ENCODE data around the gene TXK.

Gene TXK

DNA sequence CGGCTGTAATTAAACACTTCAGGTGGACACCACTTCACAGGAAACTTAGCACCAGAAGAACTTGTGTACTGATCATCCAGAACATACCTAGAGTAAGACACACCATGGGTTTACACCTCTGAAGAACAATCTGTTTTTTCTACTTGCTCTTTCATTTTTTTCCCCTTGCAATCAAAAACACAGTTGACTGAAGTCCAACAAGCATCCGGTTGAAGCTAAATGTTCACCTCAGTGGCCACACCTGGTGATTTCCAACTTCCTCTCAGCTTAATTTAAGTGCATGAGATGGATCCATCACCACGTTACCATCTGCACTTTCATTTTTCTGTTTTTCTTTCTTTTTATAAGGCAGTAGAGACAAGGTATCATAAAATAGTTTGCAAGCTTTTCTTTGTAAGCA is 4.9 kb upstream of the TXK start:
- no peak overlapping the region for H3K4me3 ChIP-seq (ENCODE audit: low read depth, low read length)
- no peak for DNase-seq (ENCODE audit: low read depth)

DNA sequence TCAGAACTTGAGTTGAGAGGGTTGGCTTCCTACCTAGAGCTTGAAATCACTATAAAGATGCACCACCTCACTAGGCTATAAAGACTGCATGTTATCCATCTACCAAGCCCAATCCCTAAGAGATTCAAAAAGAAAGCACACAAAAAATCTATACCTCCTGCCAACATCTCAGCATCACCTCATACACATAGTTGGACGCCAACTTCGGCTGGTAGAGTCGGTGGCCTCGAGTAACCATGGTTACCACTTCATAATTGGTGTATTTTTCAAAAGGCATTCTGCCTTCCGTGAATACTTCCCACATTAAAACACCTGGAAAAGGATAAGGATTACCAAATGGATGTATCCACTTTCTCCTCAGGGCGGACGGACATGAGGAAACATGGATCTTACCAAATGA is 4.5 kb upstream of the TXK start:
- DNase-seq (ENCODE audit: low read depth): no peak
- H3K4me3 ChIP-seq (ENCODE audit: low read depth, low read length): no peak overlapping the region

DNA sequence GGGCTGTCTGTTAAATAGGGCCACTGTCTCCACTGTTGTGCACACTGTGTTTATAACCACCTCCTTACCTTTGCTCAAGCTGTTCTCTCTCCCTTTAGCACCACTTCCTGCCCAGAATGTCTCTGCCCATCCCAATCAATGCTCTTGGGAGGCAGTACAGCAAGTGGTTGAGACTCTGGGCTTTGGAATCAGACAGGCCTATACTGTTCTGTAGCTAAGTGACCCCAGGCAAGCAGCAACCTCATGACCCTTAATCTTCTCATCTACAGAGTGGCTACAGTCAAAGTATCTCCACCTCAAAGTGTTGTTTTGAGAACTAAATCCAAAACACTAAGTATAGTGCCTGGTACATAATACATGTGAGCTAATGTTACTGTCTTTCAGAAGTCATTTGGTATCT is 3.8 kb upstream of the TXK start:
- no peak overlapping the region for H3K4me3 ChIP-seq (ENCODE audit: low read depth, low read length)
- DNase-seq (ENCODE audit: low read depth): no peak

DNA sequence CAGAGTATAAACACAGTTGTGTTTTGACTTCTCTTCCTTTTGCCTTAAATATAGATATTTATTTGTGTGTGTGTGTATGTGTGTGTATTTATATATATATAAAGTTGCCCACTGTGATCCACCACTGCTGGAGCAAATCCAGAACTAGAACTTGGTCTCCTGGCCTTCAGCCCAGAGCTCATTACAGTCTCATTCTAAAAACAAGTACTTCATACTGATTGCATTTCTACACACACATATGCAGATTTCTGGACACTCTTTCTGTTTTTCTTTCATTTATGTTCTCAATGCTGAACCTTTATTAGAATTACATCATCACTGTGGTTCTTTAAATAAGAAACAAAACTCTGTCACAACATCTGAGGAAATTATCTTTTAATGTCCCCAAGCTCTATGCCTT is 381 bp downstream of the TXK start:
- DNase-seq (ENCODE audit: low read depth): no peak
- no peak overlapping the region for H3K4me3 ChIP-seq (ENCODE audit: low read depth, low read length)

DNA sequence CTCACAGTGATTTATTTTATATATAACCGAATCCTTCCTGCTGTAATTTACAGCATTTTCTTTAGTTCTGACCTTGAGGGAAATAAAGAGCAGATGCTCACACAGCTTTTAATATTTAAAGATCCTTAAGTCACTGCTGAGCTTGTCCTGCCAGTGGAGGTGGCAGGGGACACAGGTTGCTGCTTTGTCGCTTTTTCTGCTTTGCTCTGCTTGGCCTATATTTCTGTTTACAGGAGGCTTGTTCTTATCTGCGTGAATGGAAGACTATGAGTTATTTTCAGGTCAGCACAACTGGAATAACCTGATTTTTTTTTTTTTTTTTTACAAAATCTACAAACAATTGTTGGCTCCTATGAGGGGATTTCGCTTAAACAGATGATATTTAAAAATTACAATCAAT is 2.3 kb downstream of the TXK start:
- no peak overlapping the region for H3K4me3 ChIP-seq (ENCODE audit: low read depth, low read length)
- no peak for DNase-seq (ENCODE audit: low read depth)

DNA sequence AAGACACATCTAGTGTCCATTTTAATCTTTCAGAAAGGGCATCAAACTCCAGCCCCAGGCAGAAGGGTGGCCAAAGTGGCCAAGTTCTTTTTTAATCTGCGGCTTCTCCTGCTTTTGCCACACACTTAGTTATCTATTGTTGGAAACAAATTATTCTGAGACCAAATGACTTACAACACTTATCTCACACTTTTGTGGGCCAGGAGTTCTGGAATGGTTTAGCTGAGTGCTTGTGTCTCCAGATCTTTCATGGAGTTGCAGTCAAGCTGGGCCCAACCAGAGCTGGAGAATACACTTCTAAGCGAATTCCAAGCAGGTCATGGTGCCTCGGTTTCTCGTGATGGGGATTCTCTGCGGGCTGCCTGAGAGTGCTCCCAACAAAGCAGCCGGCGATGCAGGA is 4.0 kb downstream of the TXK start:
- H3K4me3 ChIP-seq (ENCODE audit: low read depth, low read length): no peak overlapping the region
- DNase-seq (ENCODE audit: low read depth): no peak

DNA sequence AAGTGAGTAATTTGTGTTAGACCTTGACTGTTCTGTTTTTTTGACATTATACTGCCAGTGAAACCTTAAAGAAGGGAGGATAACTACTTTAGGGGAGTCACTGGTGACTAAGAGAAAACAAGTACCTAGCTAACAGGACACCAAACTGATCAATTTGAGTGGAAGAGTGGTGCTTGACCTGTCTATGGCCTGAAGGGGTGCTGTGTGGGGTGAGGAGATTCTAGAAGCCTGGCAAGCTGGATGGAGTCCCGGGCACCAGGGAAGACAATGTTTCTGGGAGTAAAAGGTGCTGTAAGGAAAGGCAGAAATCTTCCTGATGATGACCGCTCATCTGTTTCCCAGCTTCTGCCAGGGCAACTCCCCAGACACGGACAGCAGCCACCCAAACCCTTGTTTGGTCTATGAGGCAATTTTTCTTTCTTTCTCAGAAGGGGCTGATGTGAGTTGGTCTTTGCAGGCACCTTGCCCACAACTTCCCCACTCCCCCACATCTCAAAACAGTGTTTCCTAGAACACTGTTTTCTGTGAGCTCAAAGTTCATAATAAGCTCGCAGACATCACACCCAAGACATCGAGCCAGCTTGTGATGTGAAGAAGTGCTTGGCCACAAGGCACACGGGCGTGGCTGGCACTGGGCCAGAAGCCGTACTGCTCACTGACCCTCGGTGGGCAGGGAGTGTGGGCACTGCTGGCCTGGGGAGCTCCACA is 4.6 kb downstream of the TXK start:
- DNase-seq (ENCODE audit: low read depth): no peak
- no peak overlapping the region for H3K4me3 ChIP-seq (ENCODE audit: low read depth, low read length)

DNA sequence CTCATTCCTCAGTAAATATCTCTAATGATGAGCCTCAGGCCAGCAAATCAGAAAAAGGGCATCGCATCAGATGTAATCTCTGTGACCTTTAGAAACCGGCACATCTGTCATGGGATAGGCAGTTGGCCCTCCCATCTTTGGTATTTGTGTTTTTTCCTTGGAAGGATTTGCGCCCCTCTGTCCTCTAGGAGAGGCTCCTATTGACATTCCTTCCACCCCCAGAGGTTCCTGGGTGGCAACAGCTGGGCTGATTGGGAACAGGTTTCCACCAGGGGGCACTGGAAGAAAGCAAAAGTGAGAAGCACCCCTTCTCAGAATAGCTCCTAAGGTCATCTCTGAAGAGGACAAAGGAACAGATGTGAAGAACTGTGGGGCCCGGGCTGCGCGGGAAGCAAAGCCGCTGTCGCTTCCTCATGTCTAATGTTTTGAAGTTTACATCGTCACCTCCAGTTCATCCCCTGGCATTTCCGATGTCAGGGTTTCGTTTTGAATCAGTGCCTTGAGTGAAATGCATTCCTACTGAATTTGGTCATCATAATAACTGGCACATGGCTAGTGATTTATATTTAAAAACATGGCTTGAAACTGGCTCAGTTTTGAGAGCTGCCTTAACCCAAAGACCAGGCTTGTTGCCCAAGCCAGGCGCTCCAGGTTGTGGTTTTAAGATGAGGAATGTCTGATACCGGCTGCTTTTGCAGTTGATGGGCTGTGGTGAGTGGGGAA is 6.2 kb downstream of the TXK start:
- H3K4me3 ChIP-seq (ENCODE audit: low read depth, low read length): peak overlapping the region; percentile 20
- DNase-seq (ENCODE audit: low read depth): peak; percentile 80

DNA sequence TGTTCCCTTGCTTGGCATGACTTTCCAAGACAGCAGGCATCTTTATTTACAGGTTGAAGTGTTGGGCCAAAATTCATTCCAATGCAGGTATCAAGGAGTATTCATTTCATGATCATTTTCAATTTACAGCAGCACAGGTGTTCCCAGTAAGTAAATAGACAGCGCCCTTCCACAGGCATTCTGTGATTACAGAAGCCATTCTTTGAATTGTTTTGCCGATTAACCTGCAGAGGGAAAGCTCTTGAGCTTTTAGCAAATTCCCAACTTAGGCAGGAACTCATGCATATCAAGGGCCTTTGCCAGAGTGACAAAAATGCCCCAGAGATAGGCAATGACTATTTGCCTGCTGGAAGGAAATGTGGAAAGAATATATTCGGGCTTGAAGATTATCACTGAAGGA is 6.8 kb downstream of the TXK start:
- no peak for DNase-seq (ENCODE audit: low read depth)
- H3K4me3 ChIP-seq (ENCODE audit: low read depth, low read length): no peak overlapping the region

DNA sequence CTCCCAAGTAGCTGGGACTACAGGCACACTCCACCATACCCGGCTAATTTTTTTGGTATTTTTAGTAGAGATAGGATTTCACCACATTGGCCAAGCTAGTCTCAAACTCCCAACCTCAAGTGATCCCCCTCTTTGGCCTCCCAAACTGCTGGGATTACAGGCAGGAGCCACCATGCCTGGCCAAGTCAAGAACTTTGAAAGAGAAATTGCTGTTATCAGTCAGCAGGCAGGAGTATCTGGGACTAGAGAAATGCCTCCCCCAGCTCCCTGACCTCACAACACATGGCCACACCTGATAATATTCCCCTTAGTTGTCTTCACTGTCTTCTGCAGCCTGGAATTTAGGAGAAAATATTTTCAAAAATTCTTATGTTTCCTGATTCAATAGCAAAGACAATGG is 7.4 kb downstream of the TXK start:
- DNase-seq (ENCODE audit: low read depth): no peak
- H3K4me3 ChIP-seq (ENCODE audit: low read depth, low read length): no peak overlapping the region

DNA sequence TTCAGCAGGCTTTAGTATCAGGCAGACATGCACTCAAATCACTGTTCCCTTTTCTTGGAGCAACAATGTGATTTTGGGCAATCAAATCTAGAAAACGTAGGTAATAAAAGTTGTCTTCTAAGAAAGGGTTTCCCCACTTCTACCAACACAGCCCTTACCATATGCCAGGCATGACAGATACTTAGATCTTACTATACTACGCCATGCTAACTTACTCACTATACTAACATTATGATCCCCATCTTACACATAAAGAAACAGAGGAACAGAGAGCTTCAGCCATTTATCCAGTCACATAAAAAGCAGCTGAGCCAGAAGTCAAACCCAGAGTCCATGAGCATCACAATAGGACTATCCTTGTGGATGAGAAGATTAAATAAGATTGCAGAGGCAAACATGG is 9.2 kb downstream of the TXK start:
- H3K4me3 ChIP-seq (ENCODE audit: low read depth, low read length): no peak overlapping the region
- no peak for DNase-seq (ENCODE audit: low read depth)

DNA sequence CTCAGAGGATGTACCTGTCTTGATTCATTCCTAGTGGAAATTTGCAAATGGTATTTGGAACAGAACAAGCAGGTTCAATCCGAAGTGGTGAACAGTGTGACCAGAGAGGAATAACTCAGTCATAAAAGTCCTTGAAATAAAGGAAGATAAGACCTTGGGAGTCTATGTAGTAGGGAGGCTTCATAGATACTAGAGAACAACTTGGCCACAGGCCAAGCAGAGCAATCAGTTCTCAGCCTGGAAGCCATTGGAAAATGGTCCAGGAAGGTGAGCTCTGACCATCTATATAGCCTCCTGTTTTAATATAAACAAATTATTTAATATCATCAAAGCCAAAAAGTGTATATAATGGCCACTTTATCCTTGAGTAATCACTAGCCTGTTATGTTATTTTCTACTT is 11.3 kb downstream of the TXK start:
- no peak for DNase-seq (ENCODE audit: low read depth)
- H3K4me3 ChIP-seq (ENCODE audit: low read depth, low read length): no peak overlapping the region

DNA sequence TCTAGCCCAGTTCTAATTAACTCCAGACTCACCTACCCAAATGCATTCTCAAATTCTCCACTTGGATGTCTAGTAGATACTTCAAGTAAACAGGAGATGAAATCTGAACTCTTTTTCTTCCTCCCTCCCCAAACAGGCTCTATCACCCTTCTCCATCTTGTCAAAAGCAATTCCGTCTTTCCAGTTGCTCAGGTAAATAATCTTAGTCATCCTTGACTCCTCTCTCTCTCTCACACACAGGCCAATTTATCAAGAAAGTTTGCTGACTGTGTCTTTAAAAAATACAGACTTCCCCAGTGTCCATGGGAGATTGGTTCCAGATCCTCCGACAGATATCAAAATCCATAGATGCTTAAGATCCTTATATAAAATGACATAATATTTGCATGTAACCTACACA is 12.9 kb downstream of the TXK start:
- H3K4me3 ChIP-seq (ENCODE audit: low read depth, low read length): no peak overlapping the region
- no peak for DNase-seq (ENCODE audit: low read depth)

DNA sequence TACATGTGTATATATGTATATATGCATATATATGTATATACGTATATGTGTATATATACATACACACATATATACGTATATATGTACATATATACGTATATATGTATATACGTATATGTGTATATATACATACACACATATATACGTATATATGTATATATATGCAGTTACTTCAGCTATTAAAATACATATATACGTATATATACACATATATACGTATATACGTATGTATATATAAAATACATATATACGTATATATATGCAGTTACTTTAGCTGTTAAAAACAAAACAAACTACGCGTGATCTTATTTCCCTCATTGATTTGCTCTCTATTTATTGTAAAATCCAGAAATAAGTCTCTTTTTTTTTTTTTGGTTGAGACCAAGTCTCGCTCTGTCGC is 13.9 kb downstream of the TXK start:
- no peak overlapping the region for H3K4me3 ChIP-seq (ENCODE audit: low read depth, low read length)
- DNase-seq (ENCODE audit: low read depth): no peak

DNA sequence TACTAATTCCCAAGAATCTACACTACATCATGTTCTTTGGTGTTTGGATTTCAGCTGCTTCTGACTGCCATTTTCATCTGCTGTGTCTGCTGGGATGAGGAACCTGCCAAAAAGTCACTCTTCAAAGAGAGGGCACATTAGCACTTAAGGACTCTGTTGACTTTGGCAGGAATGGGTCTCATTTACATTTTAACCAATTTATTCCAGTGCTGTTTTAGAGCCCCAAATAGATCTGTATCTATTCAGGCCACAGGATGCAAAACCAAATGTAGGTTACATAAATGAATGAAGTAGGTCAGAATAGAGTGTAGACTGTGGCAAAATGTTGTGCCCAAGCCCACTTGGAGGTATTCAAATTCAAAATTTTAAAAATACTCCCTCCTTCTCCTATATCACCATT is 14.4 kb downstream of the TXK start:
- no peak overlapping the region for H3K4me3 ChIP-seq (ENCODE audit: low read depth, low read length)
- no peak for DNase-seq (ENCODE audit: low read depth)

DNA sequence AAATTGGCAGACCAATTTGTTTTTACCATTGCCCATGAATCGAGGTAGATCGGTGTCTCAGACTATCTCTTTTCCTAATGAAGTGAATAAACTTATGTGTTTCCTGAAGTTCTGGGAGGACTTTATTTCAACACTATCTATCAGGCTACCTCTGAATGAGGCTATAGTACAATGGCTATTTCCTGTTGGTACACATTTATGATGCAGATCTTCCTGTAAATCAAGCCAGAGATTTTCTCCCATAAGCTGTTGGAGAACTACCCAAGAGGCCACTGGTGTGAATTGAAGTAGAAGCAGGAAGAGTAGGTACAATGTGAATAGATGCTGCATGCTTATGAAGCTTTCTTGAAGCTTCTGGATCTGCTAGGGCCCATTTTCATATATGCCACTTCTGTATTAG is 16.0 kb downstream of the TXK start:
- no peak overlapping the region for H3K4me3 ChIP-seq (ENCODE audit: low read depth, low read length)
- DNase-seq (ENCODE audit: low read depth): no peak

DNA sequence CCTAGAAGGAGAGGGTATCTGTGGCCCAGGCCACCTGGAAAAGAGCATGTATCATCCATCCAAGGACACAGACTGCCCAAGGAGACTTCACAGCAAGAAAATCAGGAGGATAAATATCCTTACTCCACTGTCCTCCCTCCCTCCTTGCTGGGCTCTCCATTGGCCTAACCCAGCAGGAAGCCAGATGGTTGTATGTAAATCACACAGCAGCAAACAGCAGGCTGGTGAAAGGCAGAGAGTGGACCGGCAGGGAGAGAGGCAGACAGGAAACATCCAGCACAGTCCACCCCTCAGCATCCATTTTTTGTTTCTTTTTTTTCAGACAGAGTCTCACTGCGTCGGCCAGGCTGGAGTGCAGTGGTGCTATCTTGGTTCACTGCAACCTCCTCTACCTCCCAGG is 17.5 kb downstream of the TXK start:
- DNase-seq (ENCODE audit: low read depth): no peak
- H3K4me3 ChIP-seq (ENCODE audit: low read depth, low read length): no peak overlapping the region

DNA sequence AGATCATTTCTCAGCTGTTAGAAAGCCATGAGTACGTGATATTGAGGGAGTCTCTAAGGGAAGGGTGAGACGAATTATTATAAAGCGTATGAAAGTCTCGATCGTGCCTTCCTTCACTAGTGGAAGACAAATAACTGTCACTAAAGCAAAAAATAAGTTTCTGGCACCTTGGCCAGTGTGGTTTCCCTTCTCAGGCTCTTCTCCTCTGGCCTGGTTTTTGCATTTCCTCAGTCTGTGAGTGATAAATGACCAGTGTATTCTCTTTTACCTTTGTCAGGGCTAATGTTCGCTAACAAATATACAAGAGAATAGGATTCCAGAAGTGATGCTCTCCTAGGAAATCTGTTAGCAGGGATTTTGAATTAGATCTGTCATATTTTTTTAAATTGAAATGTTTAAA is 19.6 kb downstream of the TXK start:
- no peak for DNase-seq (ENCODE audit: low read depth)

DNA sequence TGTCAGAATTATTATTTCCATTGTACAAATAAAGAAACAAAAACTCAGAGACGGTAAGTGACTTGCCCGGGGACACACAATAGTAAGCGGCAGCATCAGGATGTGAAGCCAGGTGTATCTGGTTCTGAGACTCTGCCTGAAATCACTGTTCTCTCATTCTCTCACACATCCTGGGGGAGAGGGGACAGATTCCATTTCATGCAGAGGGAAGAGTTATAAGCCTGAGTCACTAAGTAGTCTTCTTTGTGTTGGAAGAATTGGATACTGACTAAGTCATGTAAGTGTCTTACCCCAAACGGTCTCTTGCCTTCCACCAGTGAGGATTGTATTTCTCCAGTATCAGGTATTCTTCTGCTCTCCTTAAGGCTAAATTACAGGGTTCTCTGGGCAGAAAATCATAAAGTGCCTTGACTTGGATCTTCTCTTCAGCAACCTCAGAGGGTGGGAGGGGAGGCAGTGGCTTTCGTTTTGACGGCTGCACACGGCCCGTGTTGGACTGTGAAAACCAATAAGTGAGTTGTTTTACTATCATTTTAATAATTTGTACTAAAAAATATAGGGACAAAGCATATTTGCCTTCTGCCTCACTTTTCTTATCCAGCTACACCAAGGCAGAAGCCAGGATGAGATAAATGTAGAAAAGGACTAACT is 21.9 kb downstream of the TXK start:
- no peak for DNase-seq (ENCODE audit: low read depth)
- H3K4me3 ChIP-seq (ENCODE audit: low read depth, low read length): no peak overlapping the region

More for the DNA sequence above, 19.6 kb downstream of the TXK start:
- H3K4me3 ChIP-seq (ENCODE audit: low read depth, low read length): no peak overlapping the region

DNA sequence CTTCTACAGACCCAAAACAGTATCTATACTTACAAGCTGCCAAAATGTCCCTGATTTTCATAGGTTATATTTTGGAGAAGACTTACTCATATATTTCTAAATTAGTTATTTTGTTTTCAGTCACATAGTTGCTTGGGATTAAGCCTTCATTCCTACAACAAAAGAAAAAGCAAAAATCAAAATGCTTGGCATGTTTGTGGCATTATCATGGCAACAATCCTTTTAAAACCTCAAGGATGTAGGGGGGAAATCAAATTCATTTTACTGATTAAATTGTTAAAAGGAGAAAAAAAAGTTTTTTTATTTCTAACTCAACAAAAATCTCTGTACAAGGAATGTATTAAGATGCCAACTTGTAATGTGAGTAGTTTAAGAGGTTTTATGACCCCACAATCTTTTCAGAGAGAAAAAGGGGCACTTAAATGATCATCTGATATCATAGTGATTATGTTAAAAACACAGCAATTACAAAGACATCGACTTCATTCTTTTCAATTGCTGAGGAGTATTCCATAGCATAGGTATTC is 23.5 kb downstream of the TXK start:
- no peak for DNase-seq (ENCODE audit: low read depth)
- no peak overlapping the region for H3K4me3 ChIP-seq (ENCODE audit: low read depth, low read length)
